SK-N-SH (cell line): Measurements from ENCODE around the gene SHROOM2. TPM values are rescaled to one million over a fixed set of nuclear protein-coding genes. Genes with fewer than 3 reads are reported as not detected.

ENCODE experiments used
- CTCF ChIA-PET: fragments of 300-600, 350-600 bp; formaldehyde crosslinking; extraction: SDS; loops from one replicate; lab custom pipeline; 2021; lab: Yijun Ruan, JAX
- POLR2A ChIA-PET: fragments of 350-600 bp; sonication (Branson Sonifier 250); formaldehyde crosslinking; extraction: SDS; loops from one replicate; lab custom pipeline; 2020; ENCODE audit warnings: antibody characterized with exemption, inconsistent platforms; lab: Yijun Ruan, JAX
- DNase-seq: peaks from one replicate; pipeline ENCODE4 v3.0.0; 2012
- H2AFZ ChIP-seq: fragments of 200-600 bp; sonication (generic); 2 replicates; pipeline ENCODE4 v1.8.1; 2016; ENCODE audit warnings: antibody characterized with exemption, mild to moderate bottlenecking, low read depth
- H3F3A ChIP-seq: fragments of 200-600 bp; sonication (generic); replicated peaks from 2 replicates; pipeline ENCODE3; 2016; ENCODE audit warnings: antibody characterized with exemption, mild to moderate bottlenecking; ENCODE audit not compliant: insufficient read depth
- H3K27ac ChIP-seq, 2 experiments: fragments of 200-500 bp in 1 of 2; fragments of 200-600 bp in 1 of 2; sonication (Bioruptor generic) in 1 of 2; sonication (generic), shearing (Covaris generic) in 1 of 2; 2 replicates each; pipeline versions ENCODE4 v1.5.1 to v1.6.1; 2014 to 2016; ENCODE audit warnings: low read depth in 2 of 2, inconsistent platforms in 1 of 2, low read length in 1 of 2, mild to moderate bottlenecking in 1 of 2, mixed read lengths in 1 of 2
- H3K27me3 ChIP-seq: fragments of 200-600 bp; sonication (generic), shearing (Covaris generic); 2 replicates; pipeline ENCODE4 v1.6.1; 2016; ENCODE audit warnings: mixed run types; ENCODE audit not compliant: insufficient read depth
- H3K36me3 ChIP-seq, 2 experiments: fragments of 200-500 bp in 1 of 2; fragments of 200-600 bp in 1 of 2; sonication (Bioruptor generic) in 1 of 2; sonication (generic) in 1 of 2; replicated peaks in 1 of 2; 2 replicates each; pipeline versions ENCODE3 to v1.5.1; 2014 to 2016; ENCODE audit warnings: low read length in 1 of 2, mild to moderate bottlenecking in 1 of 2; ENCODE audit not compliant: insufficient read depth in 2 of 2, control insufficient read depth in 1 of 2
- H3K4me1 ChIP-seq, 2 experiments: fragments of 200-500 bp in 1 of 2; fragments of 200-600 bp in 1 of 2; sonication (Bioruptor generic) in 1 of 2; sonication (generic), shearing (Covaris generic) in 1 of 2; 2 replicates each; pipeline versions ENCODE4 v1.5.1 to v1.6.1; 2014 to 2016; ENCODE audit warnings: low read depth in 1 of 2, low read length in 1 of 2, mixed run types in 1 of 2; ENCODE audit not compliant: insufficient read depth in 2 of 2, control insufficient read depth in 1 of 2
- H3K4me2 ChIP-seq: fragments of 200-600 bp; sonication (generic), shearing (Covaris generic); 2 replicates; pipeline ENCODE4 v1.6.1; 2017; ENCODE audit warnings: mixed run types
- H3K4me3 ChIP-seq, 2 experiments: fragments of 200-500 bp in 1 of 2; fragments of 200-600 bp in 1 of 2; sonication (Bioruptor generic) in 1 of 2; sonication (generic), shearing (Covaris generic) in 1 of 2; 2 replicates each; pipeline versions ENCODE4 v1.5.1 to v1.8.1; 2014 to 2016; ENCODE audit warnings: low read depth in 2 of 2, inconsistent platforms in 1 of 2, low read length in 1 of 2, mild to moderate bottlenecking in 1 of 2, mixed read lengths in 1 of 2, moderate library complexity in 1 of 2
- H3K79me2 ChIP-seq: fragments of 200-600 bp; sonication (generic); 2 replicates; pipeline ENCODE4 v1.8.1; 2017; ENCODE audit warnings: mild to moderate bottlenecking; ENCODE audit not compliant: insufficient read depth
- H3K9ac ChIP-seq: fragments of 200-600 bp; sonication (generic); 2 replicates; pipeline ENCODE4 v1.6.1; 2017; ENCODE audit warnings: mixed run types
- H3K9me2 ChIP-seq: fragments of 200-600 bp; sonication (generic); 2 replicates; pipeline ENCODE4 v1.6.1; 2017; ENCODE audit warnings: mixed run types
- H3K9me3 ChIP-seq: fragments of 200-600 bp; sonication (generic); 2 replicates; pipeline ENCODE4 v1.6.1; 2017; ENCODE audit warnings: mixed run types, mild to moderate bottlenecking, moderate library complexity
- H4K20me1 ChIP-seq: fragments of 200-600 bp; sonication (generic); 2 replicates; pipeline ENCODE4 v1.6.1; 2017; ENCODE audit warnings: mild to moderate bottlenecking, mixed run types; ENCODE audit not compliant: insufficient read depth
- CTCF ChIP-seq: fragments of 200-600 bp; sonication (generic); IDR thresholded peaks from 2 replicates; pipeline ENCODE4 v1.6.1; 2017; ENCODE audit warnings: antibody characterized with exemption, mild to moderate bottlenecking, moderate library complexity
- EP300 ChIP-seq, 2 experiments: IDR thresholded peaks; 2 replicates each; pipeline versions ENCODE4 v1.4.0 to v1.6.1; 2012; ENCODE audit warnings: borderline replicate concordance in 1 of 2, low read depth in 1 of 2, low read length in 1 of 2
- FOXM1 ChIP-seq: IDR thresholded peaks from 2 replicates; pipeline ENCODE4 v1.4.0; 2012; ENCODE audit warnings: low read depth, mild to moderate bottlenecking
- GATA2 ChIP-seq: sonication (generic); formaldehyde crosslinking; IDR thresholded peaks from 2 replicates; pipeline ENCODE4 v1.5.0; 2020; ENCODE audit warnings: mild to moderate bottlenecking, missing genetic modification reagents
- POLR2AphosphoS5 ChIP-seq: IDR thresholded peaks from 2 replicates; pipeline ENCODE4 v1.6.1; 2012; ENCODE audit warnings: low read depth, low read length
- RAD21 ChIP-seq: IDR thresholded peaks from 2 replicates; pipeline ENCODE4 v1.6.1; 2012; ENCODE audit warnings: mild to moderate bottlenecking, low read length
- USF2 ChIP-seq: fragments of 150-350 bp; IDR thresholded peaks from 2 replicates; pipeline ENCODE4 v1.6.1; 2017; ENCODE audit warnings: antibody characterized with exemption, low read length, low read depth, borderline replicate concordance
- WGBS: methylation state at CpG from one replicate; pipeline ENCODE4 v1.1.6; 2017; ENCODE audit warnings: low lambda C conversion rate; 5-methylcytosine and 5-hydroxymethylcytosine counted together
- polyA plus RNA-seq, 3 experiments: library from polyadenylated mRNA; depleted of rRNA; stranded (reverse); fragments of >200 nt; gene quantifications; 2 replicates each; pipeline ENCODE4 v1.2.3, GENCODE V29; 2012

Gene SHROOM2
- polyA plus RNA-seq, 1 of the 3 experiments (the other 2 are of a cell fraction), result not detected

GRCh38 chrX:9884031-9884779 is 98.0 kb downstream of the SHROOM2 start:
- no peaks in the 10 kb centered on the region; a peak in 1 of 4 replicates for H3K4me1 ChIP-seq
- H3F3A ChIP-seq, result no peaks in the 10 kb centered on the region
- no peaks in the 10 kb centered on the region for H4K20me1 ChIP-seq
- no peak for DNase-seq
- H3K4me2 ChIP-seq, result no peak overlapping the region
- H3K9me3 ChIP-seq, result no peaks in the 10 kb centered on the region
- 25% methylated on average over 9 of the region's 9 CpGs for WGBS
- POLR2A ChIA-PET, result no interaction called here
- no peaks in the 10 kb centered on the region for H3K27me3 ChIP-seq
- H3K79me2 ChIP-seq, result no peaks in the 10 kb centered on the region
- H2AFZ ChIP-seq, result no peak overlapping the region
- TF ChIP-seq EP300 (IDR thresholded peaks at IDR 0.05; ENCODE audit: borderline replicate concordance in 1 of 2, low read depth in 1 of 2, low read length in 1 of 2) (no peak), USF2 (no peak), POLR2AphosphoS5 (no peak), GATA2 (CRISPR knock-in tag) (no peak)
- H3K9me2 ChIP-seq, result no peaks in the 10 kb centered on the region
- H3K27ac ChIP-seq, result no peak overlapping the region
- no peak overlapping the region for H3K9ac ChIP-seq
- H3K4me3 ChIP-seq, result no peak overlapping the region
- CTCF ChIA-PET, result interaction anchor here (1.1 to 1.4 kb wide), 3 partner anchors 11 to 20 kb away, joined by 3 to 4 read pairs (median 3); no protein-coding TSS in a partner anchor
- no peaks in the 10 kb centered on the region for H3K36me3 ChIP-seq

- Histone ChIP-seq H3K4me2 (no peak overlapping the region), H3K27ac (no peak overlapping the region), H3K9me3 (no peaks in the 10 kb centered on the region), H3K4me3 (no peak overlapping the region), H3K4me1 (no peaks in the 10 kb centered on the region; a peak in 1 of 4 replicates), H3K9ac (no peak overlapping the region), H4K20me1 (no peaks in the 10 kb centered on the region), H3K79me2 (no peaks in the 10 kb centered on the region), H3K9me2 (no peaks in the 10 kb centered on the region), H3F3A (no peaks in the 10 kb centered on the region), H3K27me3 (no peaks in the 10 kb centered on the region), H3K36me3 (no peaks in the 10 kb centered on the region), H2AFZ (no peak overlapping the region)
- TF ChIP-seq FOXM1, result no peak
- TF ChIP-seq RAD21, result peak; percentile 43
- TF ChIP-seq USF2, result no peak
- TF ChIP-seq CTCF, result peak; percentile 56
- DNase-seq, result peak; percentile 67
- WGBS, result 6% methylated on average over 7 of the region's 8 CpGs
- CTCF ChIA-PET, result interaction anchor here (1.4 kb wide), 1 partner anchor 30 kb away, joined by 3 read pairs; no protein-coding TSS in a partner anchor
- POLR2A ChIA-PET, result interaction anchor here (0.7 kb wide), 1 partner anchor 1267 kb away, joined by 3 read pairs; no protein-coding TSS in a partner anchor
These were observed 98.9 kb downstream of the SHROOM2 start for GRCh38 chrX:9885150-9885549.
